Measurements from ENCODE around the gene NECAB3.

GRCh38 chr20:33679758-33680485, 5.7 kb upstream of the NECAB3 start:
- TF ChIP-seq, protein P1, sequence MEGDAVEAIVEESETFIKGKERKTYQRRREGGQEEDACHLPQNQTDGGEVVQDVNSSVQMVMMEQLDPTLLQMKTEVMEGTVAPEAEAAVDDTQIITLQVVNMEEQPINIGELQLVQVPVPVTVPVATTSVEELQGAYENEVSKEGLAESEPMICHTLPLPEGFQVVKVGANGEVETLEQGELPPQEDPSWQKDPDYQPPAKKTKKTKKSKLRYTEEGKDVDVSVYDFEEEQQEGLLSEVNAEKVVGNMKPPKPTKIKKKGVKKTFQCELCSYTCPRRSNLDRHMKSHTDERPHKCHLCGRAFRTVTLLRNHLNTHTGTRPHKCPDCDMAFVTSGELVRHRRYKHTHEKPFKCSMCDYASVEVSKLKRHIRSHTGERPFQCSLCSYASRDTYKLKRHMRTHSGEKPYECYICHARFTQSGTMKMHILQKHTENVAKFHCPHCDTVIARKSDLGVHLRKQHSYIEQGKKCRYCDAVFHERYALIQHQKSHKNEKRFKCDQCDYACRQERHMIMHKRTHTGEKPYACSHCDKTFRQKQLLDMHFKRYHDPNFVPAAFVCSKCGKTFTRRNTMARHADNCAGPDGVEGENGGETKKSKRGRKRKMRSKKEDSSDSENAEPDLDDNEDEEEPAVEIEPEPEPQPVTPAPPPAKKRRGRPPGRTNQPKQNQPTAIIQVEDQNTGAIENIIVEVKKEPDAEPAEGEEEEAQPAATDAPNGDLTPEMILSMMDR (IDR thresholded peaks at IDR 0.05): no peak
- no peak for TF ChIP-seq SIN3A (IDR thresholded peaks at IDR 0.05; ENCODE audit: borderline replicate concordance, insufficient read depth, low read depth, low read length)
- TF ChIP-seq POLR2AphosphoS5 (IDR thresholded peaks at IDR 0.05; ENCODE audit: low read depth, low read length): no peak

All from Panc1 (cell line).